GM10847 (cell line): Measurements from ENCODE around the gene SIGLEC12.

ENCODE experiments used
- POLR2A ChIP-seq: IDR thresholded peaks from 2 replicates; pipeline ENCODE4 v1.6.1; 2011; ENCODE audit not compliant: insufficient read length; ENCODE audit errors: extremely low read depth

The SIGLEC12 gene

DNA sequence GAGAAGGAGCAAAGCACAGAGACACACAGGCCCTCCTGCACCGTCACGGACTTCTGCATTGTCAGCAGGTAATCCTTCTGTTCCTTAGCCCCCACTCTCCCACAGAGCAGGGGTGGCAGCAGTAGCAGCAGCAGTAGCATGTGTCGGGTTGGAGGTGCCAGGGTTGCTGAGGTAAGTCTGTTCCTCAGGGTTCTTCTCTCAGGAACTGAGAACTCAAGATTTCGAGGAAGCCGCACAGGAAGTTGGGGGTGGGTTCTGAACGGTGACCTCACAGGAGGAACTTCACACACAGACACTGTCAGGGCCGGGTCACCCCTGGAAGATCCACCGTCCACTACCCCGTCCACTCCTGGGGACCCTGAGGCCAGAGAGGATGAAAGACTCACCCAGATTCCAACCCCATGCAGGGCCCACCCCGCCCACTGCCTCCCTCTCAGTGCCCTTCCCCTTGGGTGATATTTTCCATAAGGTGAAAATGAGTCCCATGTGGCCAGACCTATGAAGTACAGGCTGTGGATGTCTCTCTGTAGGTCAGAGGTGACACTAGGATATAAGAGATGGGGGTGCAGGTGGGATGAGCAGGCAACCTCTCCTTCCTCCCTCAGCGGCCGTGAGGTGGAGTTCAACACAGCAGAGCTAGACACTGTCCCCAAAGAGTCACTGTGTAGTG, at the start of gene SIGLEC12:
SIGLEC12 (minus strand) TSS at position 207 of the 670 bp plus-strand sequence; CDS start at position 140, 67 bp downstream.
- no peak for TF ChIP-seq POLR2A

DNA sequence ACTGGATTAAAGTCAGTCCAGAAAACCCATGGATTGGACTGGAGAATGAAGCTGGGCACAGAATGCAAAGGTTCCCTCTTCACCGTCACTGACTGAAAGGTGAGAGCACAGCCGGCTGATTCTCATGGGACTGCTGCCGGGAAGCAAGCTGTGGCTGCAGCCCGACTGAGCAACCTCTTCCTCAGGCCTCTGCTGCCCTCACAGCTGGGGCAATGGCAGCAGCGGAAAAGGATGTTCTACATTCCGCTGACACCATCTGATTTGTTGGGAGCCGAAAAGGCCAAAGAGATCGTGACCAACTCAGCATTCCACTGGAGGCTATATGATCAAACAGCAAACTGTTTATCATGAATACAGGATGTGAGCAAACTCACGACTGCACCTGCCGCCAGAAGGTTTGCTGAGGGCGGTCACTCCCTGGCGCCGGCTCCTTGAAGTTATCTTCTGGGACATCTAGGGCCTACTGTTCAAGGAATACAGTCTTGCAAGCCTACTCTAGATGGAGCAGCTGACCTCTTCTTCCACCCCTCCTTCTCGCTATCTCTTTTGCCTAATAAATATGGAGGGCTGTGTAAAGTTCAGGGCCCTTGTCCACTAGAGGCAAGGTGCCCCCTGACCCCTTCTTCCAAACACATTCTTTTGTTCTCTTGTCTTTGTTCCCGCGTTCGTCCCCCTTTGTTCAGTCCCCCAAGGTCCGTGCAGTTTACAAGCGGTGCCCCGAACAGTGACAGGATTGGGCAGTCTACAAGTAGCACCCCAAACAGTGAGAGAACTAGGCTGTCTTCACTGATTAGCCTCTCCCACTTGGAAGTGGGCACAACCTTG, 49.5 kb upstream of the SIGLEC12 start:
- no peak for TF ChIP-seq POLR2A

DNA sequence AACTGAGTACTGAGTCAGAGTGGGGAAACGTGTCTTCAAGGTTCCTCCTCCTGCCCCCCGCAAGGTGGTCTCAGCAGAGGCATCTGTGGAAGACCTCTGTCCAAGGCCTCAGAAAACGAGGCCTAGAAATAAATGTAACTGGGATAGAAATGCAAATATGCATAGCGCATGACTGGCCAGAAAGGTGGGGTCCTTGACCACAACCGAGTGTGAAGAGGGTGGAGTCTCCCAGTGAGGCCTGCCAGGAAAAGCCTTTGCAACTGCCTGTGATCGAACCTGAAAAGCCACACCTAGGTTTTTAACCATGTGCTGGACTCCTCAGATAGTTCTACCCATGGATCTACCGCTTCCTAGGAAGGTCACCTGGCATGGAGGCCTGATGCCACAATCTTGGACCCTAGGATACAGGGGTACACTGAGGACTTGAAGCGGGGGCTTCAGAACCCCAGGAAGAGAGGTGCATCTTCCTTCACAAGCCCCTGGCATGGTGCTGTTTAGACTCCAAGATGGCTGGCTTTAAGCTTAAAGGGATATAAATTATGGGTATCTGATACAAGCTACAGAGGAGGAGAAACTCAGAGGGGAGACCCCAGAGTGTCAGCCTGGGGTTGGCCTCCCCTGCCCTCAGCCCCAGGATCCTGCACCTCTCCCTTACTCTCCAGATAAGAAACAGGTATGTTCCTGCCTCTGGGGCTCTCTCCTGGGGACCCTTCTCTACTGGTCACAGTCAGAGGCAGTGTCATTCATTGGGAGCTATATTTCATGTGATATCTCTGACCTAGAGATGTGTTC, 48.1 kb upstream of the SIGLEC12 start:
- TF ChIP-seq POLR2A, result no peak

DNA sequence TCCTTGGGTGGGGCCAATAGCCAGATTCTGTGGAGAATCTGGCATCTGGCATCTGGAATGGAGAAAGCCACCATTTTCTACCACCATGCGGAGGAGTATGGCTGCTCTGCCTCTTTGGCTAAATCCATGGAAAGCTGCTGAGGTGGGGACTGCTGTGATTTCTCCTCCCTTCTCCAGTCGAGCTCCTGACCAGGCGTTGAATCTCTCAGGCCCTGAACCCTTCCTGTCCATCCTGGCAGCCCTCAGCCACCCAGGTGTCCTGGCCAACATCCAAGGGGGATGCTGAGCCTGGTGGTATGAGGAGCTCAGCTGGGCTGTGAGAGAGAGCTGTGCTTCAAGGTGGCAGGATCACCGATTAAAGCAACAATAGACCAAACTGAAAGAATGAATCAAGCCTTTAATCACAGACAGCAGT, 47.3 kb upstream of the SIGLEC12 start:
- TF ChIP-seq POLR2A, result no peak

DNA sequence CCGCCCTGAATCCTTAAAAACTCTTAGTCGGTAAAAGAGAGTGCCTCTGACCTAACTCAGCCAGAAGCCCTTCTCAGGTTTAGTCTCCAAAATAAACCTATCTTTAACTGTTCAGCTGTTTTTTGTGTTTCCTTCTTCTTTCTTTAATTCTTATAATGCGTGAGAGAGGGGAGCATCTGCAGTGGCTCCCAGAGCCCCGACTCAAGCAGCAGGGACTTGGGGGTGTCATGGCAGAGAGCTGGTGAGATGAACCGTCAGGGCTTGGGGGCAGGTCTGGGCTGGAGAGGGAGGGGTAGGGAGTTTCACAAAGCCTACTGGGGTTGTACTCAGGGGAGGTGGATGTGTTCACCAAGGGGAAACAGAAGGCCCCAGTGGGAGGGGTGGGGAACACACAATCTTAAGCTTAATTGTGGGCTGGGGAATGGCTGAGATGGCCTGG, 46.6 kb upstream of the SIGLEC12 start:
- no peak for TF ChIP-seq POLR2A

DNA sequence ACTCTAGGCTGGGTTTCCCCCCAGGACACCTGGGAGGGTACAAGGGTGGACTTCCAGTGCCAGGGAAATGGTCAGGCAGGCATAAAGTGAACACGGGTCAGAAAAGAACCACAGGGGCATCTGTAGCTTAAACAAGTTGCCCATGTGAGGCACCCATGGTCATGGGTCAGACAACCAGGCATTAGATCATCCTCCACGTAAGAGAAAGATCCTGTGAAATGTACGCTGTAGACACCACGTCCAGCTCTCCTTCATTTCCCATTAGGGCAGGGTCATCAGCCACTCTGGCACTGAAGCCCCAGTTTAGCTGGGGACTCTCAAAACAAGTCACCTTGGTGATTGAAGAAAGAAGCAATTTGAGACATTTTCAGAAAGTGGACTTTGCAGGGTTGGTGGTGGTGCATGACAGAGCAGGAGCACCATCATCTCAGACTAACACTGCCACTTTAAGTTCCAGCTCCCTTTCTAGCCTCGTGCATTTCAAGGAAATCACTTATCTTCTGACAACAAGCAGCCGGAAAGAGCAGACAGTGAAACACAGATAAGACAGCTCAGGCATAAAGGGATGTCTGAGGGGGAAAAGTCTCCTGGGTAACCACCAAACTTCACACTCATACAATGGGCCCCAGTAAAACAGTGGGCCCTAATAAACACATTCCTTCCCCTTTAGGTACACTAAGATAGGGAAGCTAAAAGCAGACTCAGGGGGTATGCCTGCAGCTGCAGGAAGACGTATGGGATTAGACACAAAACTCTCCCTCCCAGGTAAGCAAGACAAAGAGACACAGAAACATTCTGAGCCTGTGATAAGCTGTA, 46.0 kb upstream of the SIGLEC12 start:
- no peak for TF ChIP-seq POLR2A

DNA sequence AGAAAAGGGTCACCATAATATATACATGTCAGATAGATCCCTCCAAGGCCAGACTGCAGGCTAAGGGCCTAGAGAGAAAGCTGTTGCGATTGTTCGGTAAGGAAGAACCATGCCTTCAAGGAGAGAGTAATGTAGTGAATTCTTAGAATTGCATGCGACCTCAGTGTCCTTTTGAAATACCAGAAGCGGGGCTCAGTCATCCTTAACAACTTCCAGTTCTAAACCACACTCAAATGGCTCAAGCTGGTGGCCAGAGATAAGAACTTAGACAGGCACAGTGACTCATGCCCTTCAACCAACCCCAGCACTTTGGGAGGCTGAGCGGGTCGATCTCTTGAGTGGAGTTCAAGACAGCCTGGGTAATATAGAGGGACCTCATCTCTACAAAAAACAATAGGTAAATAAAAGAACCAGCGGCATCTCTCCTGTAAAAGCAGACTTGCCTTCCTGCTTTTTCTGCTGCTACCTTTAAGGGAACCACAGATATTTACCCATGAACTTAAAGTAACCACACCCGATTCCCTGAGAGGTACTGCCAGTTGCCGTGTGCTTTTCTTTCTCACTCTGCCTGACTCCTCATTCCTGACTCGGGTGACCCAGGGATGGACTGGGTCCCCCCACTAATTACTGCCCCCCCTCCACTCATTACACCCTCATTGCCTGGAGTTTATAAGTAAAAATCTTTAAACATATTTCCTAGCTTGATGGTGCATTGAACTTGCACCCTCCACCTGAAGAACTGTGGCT, 45.2 kb upstream of the SIGLEC12 start:
- TF ChIP-seq POLR2A, result no peak

DNA sequence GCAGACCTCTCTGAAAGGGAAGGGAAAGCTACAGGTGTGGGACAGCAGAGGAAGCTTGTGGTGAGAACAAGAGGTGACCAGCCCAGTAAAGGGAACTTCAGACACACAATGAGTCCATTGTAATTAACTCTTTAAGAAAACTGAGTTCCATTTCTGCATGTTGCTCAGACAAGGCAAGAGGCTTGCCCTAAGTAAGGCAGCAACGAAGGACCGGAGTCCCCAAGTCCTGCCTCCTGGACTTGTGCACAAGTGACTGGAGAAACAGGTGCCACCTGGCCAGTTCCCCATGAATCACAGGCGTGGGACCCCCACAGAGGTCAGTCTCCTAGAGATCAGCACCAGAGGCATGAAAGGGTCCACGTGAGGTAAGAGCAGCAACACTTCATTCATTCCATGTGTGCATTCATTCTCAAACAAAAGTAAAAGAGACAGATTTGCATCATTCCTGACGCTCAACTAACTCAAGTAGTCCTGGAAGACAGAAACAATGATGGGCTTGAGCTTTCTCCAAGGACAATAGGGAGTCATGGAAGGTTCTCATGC, 44.6 kb upstream of the SIGLEC12 start:
- no peak for TF ChIP-seq POLR2A

DNA sequence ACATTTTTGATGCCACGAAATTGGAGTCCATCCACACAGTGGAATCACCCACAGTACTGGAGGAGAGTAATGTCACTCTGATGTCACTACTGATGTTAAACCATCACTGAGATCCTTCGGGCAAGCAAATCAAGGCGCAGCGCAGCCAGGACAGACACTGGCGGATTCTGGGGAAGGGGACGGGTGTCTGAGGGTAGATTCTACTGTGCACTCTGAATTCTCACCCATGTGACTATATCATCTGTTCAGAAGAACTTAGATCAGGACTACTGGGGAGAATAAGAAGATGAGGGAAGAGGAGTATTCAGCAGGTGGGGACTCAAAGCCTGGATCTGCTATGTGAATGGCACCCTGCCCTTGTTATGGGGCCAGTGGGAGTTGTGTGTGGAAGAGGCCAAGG, 42.4 kb upstream of the SIGLEC12 start:
- no peak for TF ChIP-seq POLR2A

DNA sequence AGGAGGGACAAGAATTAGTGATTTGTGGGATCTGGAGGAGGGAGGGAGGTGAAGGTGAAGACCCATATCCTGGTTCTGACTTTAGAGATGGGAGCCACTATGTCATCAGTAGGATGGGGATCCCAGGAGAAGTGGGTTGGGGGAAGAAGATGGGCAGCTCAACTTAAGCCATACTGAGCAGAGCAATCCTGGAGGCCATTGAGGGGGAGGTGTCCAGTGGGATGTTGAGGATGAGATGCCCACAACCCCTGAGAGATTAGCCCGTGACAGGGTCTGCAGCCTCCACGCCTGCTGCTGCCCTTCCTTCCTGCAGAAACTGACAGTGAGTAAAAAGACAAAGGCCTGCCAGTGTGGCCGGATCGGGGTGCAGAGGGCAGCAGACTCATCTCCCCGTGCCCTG, 41.1 kb upstream of the SIGLEC12 start:
- no peak for TF ChIP-seq POLR2A

DNA sequence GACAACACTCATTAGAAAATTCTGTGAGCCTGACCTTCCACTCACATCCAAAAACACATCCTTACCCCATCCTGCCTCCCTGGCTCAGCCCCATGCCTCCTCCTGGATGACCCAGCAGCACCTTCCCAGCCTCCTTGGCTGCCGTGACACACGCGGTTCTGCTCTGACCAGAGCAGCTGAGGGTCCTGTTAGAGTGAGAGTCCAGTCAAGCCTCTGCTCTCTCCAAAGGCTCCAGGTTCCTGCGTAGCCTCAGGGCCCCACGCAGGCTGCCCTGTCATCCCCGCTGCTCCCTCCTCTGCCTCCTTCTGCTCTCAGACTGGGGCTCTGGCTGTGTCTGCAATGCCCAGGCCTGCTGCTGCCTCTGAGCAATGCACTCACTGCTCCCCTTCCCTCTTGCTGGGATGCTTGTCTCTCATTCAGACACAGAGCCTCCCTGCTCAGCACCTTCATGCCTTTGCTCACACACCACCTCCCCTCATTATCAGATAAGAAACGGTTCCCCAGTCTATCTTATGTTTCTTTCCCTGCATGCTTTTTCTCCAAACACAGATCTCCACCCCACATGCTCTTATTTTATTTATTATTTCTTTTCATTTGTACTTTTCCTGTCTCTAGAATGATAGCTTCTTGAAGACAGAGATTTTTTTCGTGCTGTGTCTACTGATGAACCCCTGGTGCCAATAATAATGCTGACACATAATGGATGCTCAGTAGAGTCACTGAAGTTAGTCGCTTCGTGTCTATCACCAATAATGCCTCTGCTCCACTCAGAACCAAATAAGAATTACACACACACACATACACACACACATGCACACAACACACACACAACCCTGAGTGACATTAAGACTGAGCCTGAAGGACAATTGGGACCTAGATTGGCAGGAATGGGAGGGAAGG, 40.1 kb upstream of the SIGLEC12 start:
- no peak for TF ChIP-seq POLR2A

DNA sequence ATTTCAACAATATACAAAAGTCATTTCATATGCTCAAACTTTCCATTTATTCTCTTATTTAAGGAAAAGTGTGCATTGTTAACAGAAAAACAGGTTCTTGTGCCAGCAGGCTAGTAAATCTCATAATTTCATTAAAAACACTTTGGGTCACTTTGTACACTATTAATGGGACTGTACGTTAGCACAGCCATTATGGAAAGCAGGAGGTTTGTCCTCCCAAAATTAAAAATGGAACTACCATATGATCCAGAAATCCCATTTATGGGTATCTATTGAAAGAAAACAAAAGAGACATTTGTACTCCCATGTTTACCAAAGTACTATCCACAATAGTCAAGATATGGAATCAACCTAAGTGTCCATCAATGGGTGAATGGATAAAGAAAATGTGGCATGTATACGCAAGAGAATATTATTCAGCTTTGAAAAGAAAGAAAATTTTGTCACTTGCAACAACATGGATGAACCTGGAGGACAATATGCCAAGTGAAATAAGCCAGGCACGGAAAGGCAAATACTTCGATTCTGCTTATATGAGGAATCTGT, 38.3 kb upstream of the SIGLEC12 start:
- no peak for TF ChIP-seq POLR2A

DNA sequence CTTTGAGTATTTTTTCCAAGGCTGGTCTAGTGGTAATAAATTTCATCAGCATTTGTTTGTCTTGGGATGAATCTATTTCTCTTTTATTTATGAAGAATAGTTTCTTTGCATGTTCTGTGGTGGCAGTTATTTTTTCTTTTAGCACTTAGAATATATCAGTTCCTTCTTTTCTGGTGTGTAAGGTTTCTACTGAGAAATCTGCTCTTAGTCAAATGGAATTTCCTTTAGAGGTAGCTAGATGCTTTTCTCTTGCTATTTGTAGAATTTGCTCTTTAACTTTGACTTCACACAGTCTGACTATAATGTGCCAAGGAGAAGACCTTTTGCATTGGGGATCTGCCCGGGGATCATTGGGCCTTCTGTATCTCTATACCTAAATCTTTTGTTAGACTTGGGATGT, 33.9 kb upstream of the SIGLEC12 start:
- no peak for TF ChIP-seq POLR2A
